Measurements from ENCODE around the gene TMEM11. TPM values are rescaled to one million over a fixed set of nuclear protein-coding genes. Genes with fewer than 3 reads are reported as not detected.

Gene TMEM11
- total and polyA plus RNA-seq, 2 of the 4 experiments (the other 2 are of a cell fraction): 19.9 to 44.7 TPM

DNA sequence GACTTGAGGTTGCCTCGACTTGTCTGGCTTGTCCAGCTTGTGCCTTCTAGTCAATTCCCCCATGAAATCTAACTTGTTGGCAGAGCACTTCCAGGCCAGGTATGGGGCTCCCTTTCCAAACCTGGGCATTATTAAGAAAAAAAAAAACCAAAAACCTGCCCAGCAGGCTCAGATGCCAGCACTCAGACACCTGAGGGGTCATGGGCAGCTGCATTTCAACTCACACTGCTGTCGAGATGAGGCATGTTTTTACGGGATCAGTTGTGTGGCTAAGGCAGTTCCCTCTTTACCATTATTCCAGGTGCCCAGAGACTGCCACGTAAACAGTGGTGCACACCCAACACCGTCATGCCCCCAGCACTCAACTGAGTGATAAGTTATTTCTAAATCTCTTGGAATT is 17.8 kb downstream of the TMEM11 start:
- Histone ChIP-seq H4K20me1 (ENCODE audit: insufficient read depth, low read length) (peaks cover 50% of the 10 kb centered on the region), H3K56ac (ENCODE audit: extremely low read depth, insufficient read depth, low read length) (no peak overlapping the region), H3K36me3 (ENCODE audit: control insufficient read depth, insufficient read depth, low read length) (peaks cover 26% of the 10 kb centered on the region), H2BK5ac (ENCODE audit: low read depth, low read length, poor library complexity, severe bottlenecking) (no peak overlapping the region), H3K14ac (replicated peaks; ENCODE audit: low read depth, low read length) (no peak overlapping the region), H4K5ac (ENCODE audit: low read depth, low read length) (no peak overlapping the region), H3K23ac (ENCODE audit: low read depth, low read length) (no peak overlapping the region), H3K18ac (ENCODE audit: low read depth, low read length) (no peak overlapping the region), H2AK5ac (ENCODE audit: low read depth, low read length) (no peak overlapping the region), H3K9ac (ENCODE audit: low read depth, low read length) (no peak overlapping the region), H3K27ac (ENCODE audit: insufficient read depth, low read length) (no peak overlapping the region), H3K4me2 (ENCODE audit: low read depth, low read length) (no peak overlapping the region), H3K4ac (ENCODE audit: low read depth, low read length) (no peak overlapping the region), H4K8ac (ENCODE audit: low read depth in 2 of 2, low read length in 2 of 2) (no peak overlapping the region), H4K91ac (ENCODE audit: insufficient read depth, low read depth, low read length) (no peak overlapping the region), H3K27me3 (ENCODE audit: control insufficient read depth, insufficient read depth, low read length) (no peaks in the 10 kb centered on the region), H2BK120ac (ENCODE audit: low read depth, low read length) (no peak overlapping the region), H2AFZ (replicated peaks; ENCODE audit: low read length, poor library complexity) (no peak overlapping the region), H2BK20ac (ENCODE audit: low read depth, low read length) (no peak overlapping the region), H3K79me1 (ENCODE audit: low read depth in 1 of 2, low read length in 2 of 2) (peaks cover 14 to 66% of the 10 kb centered on the region in 2 experiments; a peak in 3 of 4 replicates), H3K4me1 (ENCODE audit: control insufficient read depth, insufficient read depth, low read length) (peaks cover 5% of the 10 kb centered on the region; the same call in 1 of the 2 replicates), H3K4me3 (ENCODE audit: insufficient read depth, low read depth, low read length) (no peak overlapping the region), H2BK15ac (ENCODE audit: low read depth, low read length) (no peak overlapping the region), H2AK9ac (replicated peaks; ENCODE audit: low read depth, low read length, poor library complexity) (no peak overlapping the region), H3K9me1 (ENCODE audit: insufficient read depth, low read length) (peaks cover 12% of the 10 kb centered on the region), H3K9me3 (ENCODE audit: control insufficient read depth, insufficient read depth, low read length) (no peaks in the 10 kb centered on the region)
- DNase-seq: no peak
- ChIA-PET CTCF (no interaction called here), POLR2A (ENCODE audit: unreplicated experiment) (no interaction called here)
- intact Hi-C loops (cut with micrococcal nuclease) (no loop called here), in situ Hi-C loops (cut with MboI; ENCODE audit: low sequenced_read_pairs) (no loop called here), dilution Hi-C loops (cut with HindIII; ENCODE audit: low sequenced_read_pairs, unreplicated experiment) (no loop called here)
- BruUV-seq (replicated peaks): no TSS peak
- no peak for ATAC-seq (ENCODE audit: low read depth)
- WGBS, 2 experiments (ENCODE audit: extremely low coverage in 2 of 2, insufficient read length in 1 of 2): no CpG with 5 or more reads among the region's 5 CpGs
- TF ChIP-seq, protein P1, sequence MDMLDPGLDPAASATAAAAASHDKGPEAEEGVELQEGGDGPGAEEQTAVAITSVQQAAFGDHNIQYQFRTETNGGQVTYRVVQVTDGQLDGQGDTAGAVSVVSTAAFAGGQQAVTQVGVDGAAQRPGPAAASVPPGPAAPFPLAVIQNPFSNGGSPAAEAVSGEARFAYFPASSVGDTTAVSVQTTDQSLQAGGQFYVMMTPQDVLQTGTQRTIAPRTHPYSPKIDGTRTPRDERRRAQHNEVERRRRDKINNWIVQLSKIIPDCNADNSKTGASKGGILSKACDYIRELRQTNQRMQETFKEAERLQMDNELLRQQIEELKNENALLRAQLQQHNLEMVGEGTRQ (IDR thresholded peaks at IDR 0.05; ENCODE audit: low read depth, low read length): no peak
- TF ChIP-seq, protein P2, sequence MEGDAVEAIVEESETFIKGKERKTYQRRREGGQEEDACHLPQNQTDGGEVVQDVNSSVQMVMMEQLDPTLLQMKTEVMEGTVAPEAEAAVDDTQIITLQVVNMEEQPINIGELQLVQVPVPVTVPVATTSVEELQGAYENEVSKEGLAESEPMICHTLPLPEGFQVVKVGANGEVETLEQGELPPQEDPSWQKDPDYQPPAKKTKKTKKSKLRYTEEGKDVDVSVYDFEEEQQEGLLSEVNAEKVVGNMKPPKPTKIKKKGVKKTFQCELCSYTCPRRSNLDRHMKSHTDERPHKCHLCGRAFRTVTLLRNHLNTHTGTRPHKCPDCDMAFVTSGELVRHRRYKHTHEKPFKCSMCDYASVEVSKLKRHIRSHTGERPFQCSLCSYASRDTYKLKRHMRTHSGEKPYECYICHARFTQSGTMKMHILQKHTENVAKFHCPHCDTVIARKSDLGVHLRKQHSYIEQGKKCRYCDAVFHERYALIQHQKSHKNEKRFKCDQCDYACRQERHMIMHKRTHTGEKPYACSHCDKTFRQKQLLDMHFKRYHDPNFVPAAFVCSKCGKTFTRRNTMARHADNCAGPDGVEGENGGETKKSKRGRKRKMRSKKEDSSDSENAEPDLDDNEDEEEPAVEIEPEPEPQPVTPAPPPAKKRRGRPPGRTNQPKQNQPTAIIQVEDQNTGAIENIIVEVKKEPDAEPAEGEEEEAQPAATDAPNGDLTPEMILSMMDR (conservative IDR thresholded peaks at IDR 0.05; ENCODE audit: low read depth, low read length): no peak
- no peak for TF ChIP-seq RAD21 (IDR thresholded peaks at IDR 0.05; ENCODE audit: low read length)
- TF ChIP-seq BHLHE40 (IDR thresholded peaks at IDR 0.05; ENCODE audit: low read depth, low read length): no peak
- TF ChIP-seq POLR2A (IDR thresholded peaks at IDR 0.05; ENCODE audit: low read depth, low read length): no peak

All from IMR-90 (cell line).